ENCODE measurements around the gene PDE10A.

PDE10A gene

DNA sequence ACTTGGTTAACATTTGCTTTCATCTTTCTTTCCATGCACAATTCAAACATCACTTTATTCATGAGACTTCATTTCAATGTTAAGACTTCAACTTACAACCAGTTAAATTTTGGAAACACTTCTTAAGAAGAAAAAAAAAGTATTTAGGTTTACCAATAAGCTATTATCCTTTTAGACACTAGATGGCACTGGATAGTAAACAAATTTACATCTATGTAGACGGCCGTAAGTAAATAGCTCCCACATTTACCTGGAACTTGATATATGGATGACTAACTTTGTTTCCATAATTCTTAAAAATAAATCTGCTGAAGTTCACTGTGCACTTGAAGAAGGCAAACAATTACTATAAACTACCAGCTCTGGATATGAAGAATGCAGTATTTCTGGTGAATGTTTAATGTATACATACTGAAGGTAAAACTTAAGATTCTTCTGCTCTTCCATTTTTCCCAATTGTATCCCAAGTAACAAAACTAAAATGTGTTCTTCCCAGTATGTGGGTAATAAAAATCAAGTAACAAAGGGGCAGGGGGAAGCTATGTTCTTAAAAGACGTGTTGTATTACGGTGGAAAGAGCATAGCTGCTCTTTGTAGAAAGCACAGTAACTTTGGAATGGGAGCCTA, 223.0 kb downstream of the PDE10A start:
- no peak for DNase-seq (ENCODE audit: insufficient read length, low spot score)
- FAIRE-seq = no peak
- TF ChIP-seq POLR2A (IDR thresholded peaks at IDR 0.05; ENCODE audit: low read depth, low read length) = no peak

DNA sequence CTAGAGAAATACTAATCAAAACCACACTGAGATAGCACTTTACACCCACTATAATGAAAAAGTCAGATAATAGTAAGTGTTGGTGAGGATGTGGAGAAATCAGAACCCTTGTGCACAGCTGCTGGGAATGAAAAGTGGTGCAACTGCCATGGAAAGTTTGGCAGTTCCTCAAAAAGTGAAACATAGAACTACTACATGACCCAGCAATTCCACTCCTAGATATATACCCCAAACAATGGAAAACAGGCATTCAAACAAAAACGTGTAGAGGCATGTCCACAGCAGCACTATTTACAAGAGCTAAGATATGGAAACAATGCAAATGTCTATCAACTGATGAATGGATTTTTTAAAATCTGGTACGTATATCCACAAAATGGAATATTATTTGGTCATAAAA, 236.1 kb downstream of the PDE10A start:
- FAIRE-seq (no peak), DNase-seq (ENCODE audit: insufficient read length, low spot score) (no peak)
- TF ChIP-seq POLR2A (IDR thresholded peaks at IDR 0.05; ENCODE audit: low read depth, low read length) = no peak

DNA sequence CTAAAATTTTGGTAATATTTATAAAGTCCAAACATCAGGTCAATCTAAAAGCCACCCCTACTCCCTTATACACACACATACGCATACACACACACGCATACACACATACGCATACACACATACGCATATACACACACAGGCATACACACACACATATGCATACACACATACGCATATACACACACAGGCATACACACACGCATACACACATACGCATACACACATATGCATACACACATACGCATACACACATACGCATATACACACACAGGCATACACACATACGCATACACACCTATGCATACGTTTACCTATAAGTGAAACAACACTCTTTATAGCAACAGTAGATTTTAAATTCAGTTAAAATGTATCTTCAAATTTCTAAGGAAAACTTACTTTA, 240.8 kb downstream of the PDE10A start:
- no peak for FAIRE-seq
- TF ChIP-seq POLR2A (IDR thresholded peaks at IDR 0.05; ENCODE audit: low read depth, low read length) = no peak
- DNase-seq (ENCODE audit: insufficient read length, low spot score) = no peak

DNA sequence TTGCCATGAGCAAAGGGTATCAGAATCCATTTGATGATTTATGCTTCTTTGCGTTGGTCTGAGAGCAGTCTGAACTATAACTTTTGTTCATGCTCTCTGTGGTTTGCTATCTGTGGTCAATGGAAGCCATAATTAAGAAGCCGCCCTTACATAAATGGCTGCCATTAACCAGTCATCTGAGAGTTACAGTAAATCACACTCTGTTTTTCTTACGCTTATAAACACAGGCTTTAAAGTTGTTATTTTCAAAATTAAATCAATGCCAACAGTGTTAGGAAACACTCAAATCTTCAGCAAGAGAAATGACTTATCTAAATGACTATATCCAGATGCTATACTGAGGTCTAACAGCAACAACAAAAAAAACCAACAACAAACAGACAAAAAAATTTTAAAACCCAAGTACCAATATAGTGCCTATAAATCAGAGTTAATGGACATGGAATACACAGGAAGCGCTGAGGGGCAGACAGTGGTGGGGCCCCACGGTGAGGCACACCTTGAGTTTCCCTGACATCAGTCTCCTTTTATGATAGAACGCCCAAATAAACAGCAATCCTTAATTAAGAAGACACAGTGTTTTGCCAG, 245.7 kb downstream of the PDE10A start:
- DNase-seq (ENCODE audit: insufficient read length, low spot score) = no peak
- FAIRE-seq = no peak
- no peak for TF ChIP-seq POLR2A (IDR thresholded peaks at IDR 0.05; ENCODE audit: low read depth, low read length)

DNA sequence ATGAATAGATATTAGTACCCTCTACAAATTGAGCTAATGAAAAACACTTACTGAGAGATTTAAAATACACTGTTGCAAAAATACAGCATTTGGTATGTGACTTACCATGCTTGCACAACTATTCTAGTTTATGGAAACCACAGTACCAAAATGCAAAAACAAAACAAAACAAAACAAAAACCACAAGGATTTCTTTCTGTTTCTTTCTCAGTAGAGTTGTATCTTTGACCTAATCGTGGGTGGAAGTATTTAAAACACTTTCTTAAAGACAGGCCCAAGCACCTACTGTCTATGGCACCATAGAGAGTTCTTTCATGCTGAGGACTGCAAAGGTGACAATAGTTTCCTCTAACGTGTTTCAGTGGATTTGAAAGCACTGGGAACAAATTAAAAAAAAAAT, 258.3 kb downstream of the PDE10A start:
- TF ChIP-seq POLR2A (IDR thresholded peaks at IDR 0.05; ENCODE audit: low read depth, low read length) = no peak
- no peak for FAIRE-seq

DNA sequence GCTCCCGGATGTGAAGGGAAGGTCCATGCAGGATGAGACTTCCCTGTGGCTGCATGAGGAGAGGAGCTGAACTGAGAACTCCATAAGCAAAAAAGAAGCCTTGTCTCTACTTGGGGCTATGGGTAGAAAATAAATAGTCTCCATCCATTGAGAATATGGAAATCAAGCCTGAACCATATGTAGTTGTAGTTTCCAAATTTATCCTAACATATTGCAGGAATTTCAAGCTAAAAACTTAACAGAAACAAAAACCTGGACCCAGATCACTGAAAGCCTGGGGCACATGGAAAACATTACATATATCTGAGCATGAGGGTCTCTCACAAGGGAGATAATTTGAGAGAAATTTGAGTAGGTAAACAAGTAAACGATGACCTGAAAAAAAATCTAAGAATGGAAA, 258.7 kb downstream of the PDE10A start:
- no peak for TF ChIP-seq POLR2A (IDR thresholded peaks at IDR 0.05; ENCODE audit: low read depth, low read length)
- FAIRE-seq = no peak
- DNase-seq (ENCODE audit: insufficient read length, low spot score) = no peak

More for the DNA sequence above, 258.3 kb downstream of the PDE10A start:
- no peak for DNase-seq (ENCODE audit: insufficient read length, low spot score)

DNA sequence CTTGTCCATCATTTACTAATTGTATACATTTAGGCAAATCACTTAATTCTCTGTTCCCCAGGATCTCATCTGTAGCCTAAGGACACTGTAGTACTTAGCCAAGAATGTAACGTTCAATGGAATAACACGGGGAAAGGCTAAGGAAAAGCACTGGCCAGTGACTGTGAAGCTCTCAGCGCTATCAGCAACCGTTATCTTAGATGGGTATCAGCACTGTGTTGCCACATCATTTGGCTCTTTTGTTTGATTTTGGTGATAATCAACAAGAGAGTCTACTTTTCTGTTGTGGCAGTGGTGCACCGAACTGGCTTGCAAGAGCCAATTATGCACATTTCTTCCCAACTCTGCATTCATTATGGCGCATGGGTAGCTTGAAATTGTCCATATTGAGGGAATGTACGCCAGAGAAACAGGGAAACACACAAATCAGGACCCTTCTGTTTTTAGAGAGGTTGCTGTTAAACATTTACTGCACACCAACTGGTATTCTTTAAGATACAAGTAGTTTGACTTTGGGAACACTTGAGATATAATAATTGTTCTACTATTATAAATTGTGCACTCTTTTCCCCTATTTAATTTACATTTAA, 259.9 kb downstream of the PDE10A start:
- no peak for TF ChIP-seq POLR2A (IDR thresholded peaks at IDR 0.05; ENCODE audit: low read depth, low read length)
- no peak for FAIRE-seq

DNA sequence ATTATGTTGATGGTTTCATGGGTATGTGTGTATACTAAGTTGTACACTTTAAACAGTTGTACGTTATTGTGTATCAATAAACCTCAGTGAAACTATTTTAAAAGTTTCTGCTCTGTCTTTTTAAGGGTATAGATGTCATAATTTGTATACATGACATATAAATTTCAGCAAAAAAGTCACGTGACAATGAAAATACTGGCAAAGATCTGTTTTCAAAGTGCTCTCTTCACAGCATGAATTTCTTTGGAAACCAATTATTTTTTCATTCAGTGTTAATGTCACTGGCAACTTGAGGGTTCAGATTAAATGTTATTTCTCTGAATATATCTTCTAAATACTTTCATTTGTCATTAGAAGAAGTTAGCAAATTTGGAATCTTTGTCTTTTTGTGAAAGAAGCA, 261.9 kb downstream of the PDE10A start:
- no peak for TF ChIP-seq POLR2A (IDR thresholded peaks at IDR 0.05; ENCODE audit: low read depth, low read length)
- no peak for DNase-seq (ENCODE audit: insufficient read length, low spot score)
- FAIRE-seq = no peak

More for the DNA sequence above, 259.9 kb downstream of the PDE10A start:
- DNase-seq (ENCODE audit: insufficient read length, low spot score) = no peak

DNA sequence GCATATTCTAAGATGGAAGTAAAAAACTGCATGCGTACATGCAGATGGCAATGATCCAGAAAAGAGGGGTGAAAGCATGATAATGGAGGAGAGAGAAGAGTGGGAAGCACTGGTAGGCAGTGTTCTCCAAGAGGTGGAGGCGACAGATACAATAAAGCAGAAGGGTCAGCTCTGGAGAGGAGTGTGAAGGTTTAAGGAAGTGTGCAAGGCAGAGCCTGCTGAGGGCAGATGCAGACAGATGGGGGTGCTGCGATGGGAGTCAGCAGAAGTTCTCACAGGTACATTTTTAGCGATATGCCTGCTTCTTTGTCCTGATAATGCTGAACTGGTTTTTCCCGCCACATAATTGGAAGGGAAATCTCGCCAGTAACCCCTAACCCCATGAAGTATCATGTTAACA, 272.6 kb downstream of the PDE10A start:
- FAIRE-seq (no peak), DNase-seq (ENCODE audit: insufficient read length, low spot score) (no peak)
- TF ChIP-seq POLR2A (IDR thresholded peaks at IDR 0.05; ENCODE audit: low read depth, low read length) = no peak

DNA sequence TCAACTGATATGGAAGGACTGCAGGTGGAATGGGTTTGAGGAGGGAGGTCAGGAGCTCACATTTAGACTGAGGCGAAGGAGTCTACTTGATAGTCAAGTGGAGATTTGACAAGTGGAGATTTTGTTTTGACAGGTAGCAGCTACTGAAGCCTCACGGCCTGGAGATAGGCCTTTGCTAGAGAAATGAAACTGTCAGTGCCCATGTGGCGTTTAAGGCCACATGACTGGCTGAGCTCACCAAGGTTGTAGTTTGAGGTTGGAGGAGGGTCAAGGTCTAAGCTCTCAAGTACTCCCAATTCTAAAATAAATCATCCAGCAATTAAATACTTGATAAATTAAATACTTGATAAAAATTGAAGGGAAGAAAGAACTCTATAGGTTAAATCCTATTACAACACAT, 273.5 kb downstream of the PDE10A start:
- FAIRE-seq = no peak
- TF ChIP-seq POLR2A (IDR thresholded peaks at IDR 0.05; ENCODE audit: low read depth, low read length) = no peak
- DNase-seq (ENCODE audit: insufficient read length, low spot score) = no peak

DNA sequence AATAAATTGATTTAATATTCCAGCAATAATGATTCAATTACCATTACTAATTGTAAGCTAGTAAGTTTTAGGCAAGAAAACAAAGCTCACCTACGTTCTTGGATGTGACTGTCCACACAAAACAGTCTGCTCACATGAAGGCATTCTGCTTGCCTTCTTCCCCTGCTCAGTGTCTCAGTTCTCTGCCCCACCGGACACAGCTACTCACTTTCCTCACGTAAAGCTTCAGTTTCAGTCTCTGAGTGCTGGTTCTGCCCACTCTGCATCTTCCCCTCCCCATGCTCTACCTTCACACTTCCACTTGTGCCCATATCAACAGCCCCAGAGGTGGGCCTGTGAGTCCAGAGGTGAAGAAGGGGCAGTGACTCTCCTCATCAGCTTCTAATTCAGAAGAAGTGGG, 279.7 kb downstream of the PDE10A start:
- TF ChIP-seq POLR2A (IDR thresholded peaks at IDR 0.05; ENCODE audit: low read depth, low read length) = no peak
- FAIRE-seq (no peak), DNase-seq (ENCODE audit: insufficient read length, low spot score) (no peak)

DNA sequence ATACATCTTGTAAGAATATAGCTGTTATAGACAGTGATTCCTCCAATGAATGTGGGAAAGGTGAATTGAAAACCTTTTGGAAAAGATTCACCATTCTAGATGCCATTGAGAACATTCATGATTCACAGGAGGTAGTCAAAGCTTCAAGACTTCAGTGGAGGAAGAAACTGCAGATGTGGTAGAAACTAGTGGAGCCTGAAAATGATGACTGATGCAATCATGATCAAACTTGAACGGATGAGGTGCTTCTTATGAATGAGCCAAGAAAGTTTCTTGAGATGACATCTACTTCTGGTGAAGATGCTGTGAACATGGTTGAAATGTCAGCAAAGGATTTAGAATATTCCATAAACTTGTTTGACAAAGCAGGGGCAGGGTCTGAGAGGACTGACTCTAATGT, 286.9 kb downstream of the PDE10A start:
- FAIRE-seq (no peak), DNase-seq (ENCODE audit: insufficient read length, low spot score) (no peak)
- no peak for TF ChIP-seq POLR2A (IDR thresholded peaks at IDR 0.05; ENCODE audit: low read depth, low read length)

DNA sequence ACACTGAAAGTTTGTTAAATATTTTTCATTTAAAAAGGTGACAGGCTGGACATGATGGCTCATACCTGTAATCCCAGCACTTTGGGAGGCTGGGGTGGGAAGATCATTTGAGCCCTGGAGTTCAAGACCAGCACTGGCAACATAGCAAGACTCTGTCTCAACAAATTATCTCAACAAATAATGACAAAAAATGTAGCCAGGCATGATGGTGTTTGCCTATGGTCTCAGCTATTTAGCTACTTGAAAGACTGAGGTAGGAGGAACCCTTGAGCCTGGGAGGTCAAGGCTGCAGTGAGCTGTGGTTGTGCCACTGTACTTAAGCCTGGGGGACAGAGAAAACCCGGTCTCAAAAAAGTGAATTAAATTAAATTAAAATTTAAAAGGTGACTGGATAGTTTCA, 297.7 kb downstream of the PDE10A start:
- no peak for TF ChIP-seq POLR2A (IDR thresholded peaks at IDR 0.05; ENCODE audit: low read depth, low read length)
- FAIRE-seq (no peak), DNase-seq (ENCODE audit: insufficient read length, low spot score) (no peak)

DNA sequence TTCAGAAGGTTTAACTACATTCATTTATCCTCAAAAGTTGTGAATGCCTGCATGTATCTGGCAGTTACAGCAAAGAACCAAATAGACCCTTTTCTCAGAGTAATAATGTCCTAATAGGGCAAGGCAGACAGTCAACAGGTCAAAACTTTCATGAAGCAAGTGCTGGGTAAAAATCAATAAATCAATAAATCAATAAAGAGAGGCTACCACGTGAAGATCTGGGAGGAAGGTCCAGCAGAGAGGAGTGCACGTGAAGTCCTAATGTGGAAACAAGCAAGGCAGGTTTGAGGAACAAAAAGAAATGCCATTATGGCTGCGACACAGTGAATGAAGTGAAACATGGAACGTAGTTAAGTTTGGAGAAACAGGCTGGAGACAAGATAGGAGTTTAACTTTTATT, 317.3 kb downstream of the PDE10A start:
- no peak for FAIRE-seq
- DNase-seq (ENCODE audit: insufficient read length, low spot score) = no peak
- no peak for TF ChIP-seq POLR2A (IDR thresholded peaks at IDR 0.05; ENCODE audit: low read depth, low read length)

DNA sequence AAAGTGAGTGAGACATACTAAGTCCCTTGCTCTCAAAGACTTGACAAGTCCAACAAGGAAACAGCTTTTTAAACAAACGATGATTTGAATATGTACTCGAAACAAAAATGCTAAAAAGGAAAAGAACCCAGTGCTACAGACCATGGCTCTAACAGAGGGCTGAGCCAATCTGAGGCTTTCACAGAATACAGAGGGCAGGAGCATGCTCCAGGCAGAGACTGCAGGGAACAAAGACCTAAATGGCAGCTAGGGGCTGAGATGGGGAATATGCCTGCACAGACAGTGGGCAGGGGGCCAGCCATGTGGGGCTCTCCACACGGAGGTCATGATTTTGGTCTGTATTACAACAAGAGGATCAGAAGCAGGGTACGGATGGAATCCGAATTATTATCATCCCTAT, 322.5 kb downstream of the PDE10A start:
- no peak for FAIRE-seq
- DNase-seq (ENCODE audit: insufficient read length, low spot score) = no peak
- TF ChIP-seq POLR2A (IDR thresholded peaks at IDR 0.05; ENCODE audit: low read depth, low read length) = no peak
